Lung (tissue), 12 donors: ENCODE measurements around the gene FHOD3. TPM values are rescaled to one million over a fixed set of nuclear protein-coding genes. Genes with fewer than 3 reads are reported as not detected.

Experiments used
- ATAC-seq: fragments of 200-7000 bp; cut with Tn5 transposase; one replicate; pipeline ENCODE4 v1.9.1; 2020; ENCODE audit warnings: moderate number of reproducible peaks; ENCODE audit not compliant: insufficient read depth, low FRiP score
- DNase-seq, 3 donors: peaks; one replicate each; pipeline ENCODE4 v3.0.0-alpha.2; 2013 to 2017
- H3K27ac ChIP-seq, 2 donors: one replicate each; pipeline ENCODE4 v1.5.1; 2013; ENCODE audit warnings: mild to moderate bottlenecking in 2 of 2, moderate library complexity in 2 of 2, control low read depth in 1 of 2, inconsistent platforms in 1 of 2, low read depth in 1 of 2, low read length in 1 of 2
- H3K27me3 ChIP-seq, 3 donors: one replicate each; pipeline ENCODE4 v1.5.1; 2013; ENCODE audit warnings: low read length in 2 of 3; ENCODE audit not compliant: control insufficient read depth in 3 of 3, insufficient read depth in 3 of 3
- H3K36me3 ChIP-seq, 4 donors: one replicate each; pipeline ENCODE4 v1.5.1; 2013; ENCODE audit warnings: low read length in 4 of 4, mild to moderate bottlenecking in 1 of 4, moderate library complexity in 1 of 4; ENCODE audit not compliant: control insufficient read depth in 4 of 4, insufficient read depth in 4 of 4
- H3K4me1 ChIP-seq, 5 donors: one replicate each; pipeline ENCODE4 v1.5.1; 2013; ENCODE audit warnings: low read length in 5 of 5, mild to moderate bottlenecking in 2 of 5, moderate library complexity in 1 of 5; ENCODE audit not compliant: control insufficient read depth in 5 of 5, insufficient read depth in 5 of 5
- H3K4me3 ChIP-seq: one replicate; pipeline ENCODE4 v1.5.1; 2013; ENCODE audit warnings: mild to moderate bottlenecking, control low read depth, moderate library complexity
- H3K9ac ChIP-seq, 2 donors: one replicate each; pipeline ENCODE4 v1.5.1; 2013; ENCODE audit warnings: low read length in 2 of 2, control low read depth in 1 of 2; ENCODE audit not compliant: insufficient read depth in 1 of 2
- H3K9me3 ChIP-seq, 4 donors: one replicate each; pipeline ENCODE4 v1.5.1; 2013; ENCODE audit warnings: low read length in 3 of 4, mild to moderate bottlenecking in 1 of 4, moderate library complexity in 1 of 4; ENCODE audit not compliant: control insufficient read depth in 4 of 4, insufficient read depth in 3 of 4
- WGBS, 2 donors: extraction: QIAGEN DNeasy Blood & Tissue Kit; methylation state at CpG; one replicate each; pipeline ENCODE4 v1.1.7; 2013; 5-methylcytosine and 5-hydroxymethylcytosine counted together
- polyA plus RNA-seq, 2 donors: library from polyadenylated mRNA; stranded (reverse); fragments of 200-250 nt; gene quantifications; one replicate each; pipeline ENCODE4 v1.2.1, GENCODE V29; 2013
- total RNA-seq, 2 donors: library from RNA; depleted of rRNA in 1 of 2; stranded (reverse); fragments of >200 nt in 1 of 2; gene quantifications; one replicate each; pipeline ENCODE4 v1.2.1, GENCODE V29; 2014 to 2021
- TF ChIP-seq, protein P1 (sequence below): IDR thresholded peaks from 2 replicates; pipeline ENCODE4 v1.5.1; 2012; ENCODE audit warnings: mild to moderate bottlenecking; ENCODE audit errors: control extremely low read depth, extremely low read depth
- donor health status: control.
- donor health status: control.
- donor health status: Bipolar disorder and iron deficiency.
- donor health status: healthy.
- donor health status: DM: yes; HTN: yes; CAD: no.

The FHOD3 gene
- total and polyA plus RNA-seq, 4 donors = 1.0 to 7.4 (median 2.9) TPM

DNA sequence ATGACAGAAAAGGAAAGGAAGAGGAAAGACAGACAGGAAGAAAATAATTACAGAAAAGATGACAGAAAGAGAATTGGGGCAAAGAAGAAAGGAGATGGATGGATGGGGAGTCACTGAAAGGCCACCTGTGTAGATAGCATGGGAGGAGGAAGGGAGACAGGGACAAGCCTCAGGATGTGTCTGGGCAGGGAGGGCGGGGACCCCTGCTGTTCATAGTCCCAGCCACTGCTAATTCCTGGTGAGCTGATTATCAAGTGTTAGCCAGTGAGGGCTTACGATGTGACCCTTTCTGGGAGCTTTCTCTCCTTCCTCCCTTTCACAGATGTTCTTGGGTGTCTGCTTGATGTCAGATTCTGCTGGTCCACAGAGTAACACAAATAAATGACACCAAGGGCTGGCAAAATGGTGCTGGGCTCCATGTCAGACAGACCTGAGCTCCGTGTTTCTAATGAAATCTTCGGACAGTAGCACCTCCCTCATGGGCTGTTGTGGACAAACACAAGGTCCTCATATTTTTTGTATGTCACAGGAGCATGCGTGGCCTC is 13.6 kb downstream of the FHOD3 start:
- H3K4me3 ChIP-seq = no peak overlapping the region
- no peaks in the 10 kb centered on the region for H3K9me3 ChIP-seq
- H3K4me1 ChIP-seq = peaks cover 0 to 25% (median 0%) of the 10 kb centered on the region in 5 donors
- no peak for DNase-seq
- TF ChIP-seq, protein P1, sequence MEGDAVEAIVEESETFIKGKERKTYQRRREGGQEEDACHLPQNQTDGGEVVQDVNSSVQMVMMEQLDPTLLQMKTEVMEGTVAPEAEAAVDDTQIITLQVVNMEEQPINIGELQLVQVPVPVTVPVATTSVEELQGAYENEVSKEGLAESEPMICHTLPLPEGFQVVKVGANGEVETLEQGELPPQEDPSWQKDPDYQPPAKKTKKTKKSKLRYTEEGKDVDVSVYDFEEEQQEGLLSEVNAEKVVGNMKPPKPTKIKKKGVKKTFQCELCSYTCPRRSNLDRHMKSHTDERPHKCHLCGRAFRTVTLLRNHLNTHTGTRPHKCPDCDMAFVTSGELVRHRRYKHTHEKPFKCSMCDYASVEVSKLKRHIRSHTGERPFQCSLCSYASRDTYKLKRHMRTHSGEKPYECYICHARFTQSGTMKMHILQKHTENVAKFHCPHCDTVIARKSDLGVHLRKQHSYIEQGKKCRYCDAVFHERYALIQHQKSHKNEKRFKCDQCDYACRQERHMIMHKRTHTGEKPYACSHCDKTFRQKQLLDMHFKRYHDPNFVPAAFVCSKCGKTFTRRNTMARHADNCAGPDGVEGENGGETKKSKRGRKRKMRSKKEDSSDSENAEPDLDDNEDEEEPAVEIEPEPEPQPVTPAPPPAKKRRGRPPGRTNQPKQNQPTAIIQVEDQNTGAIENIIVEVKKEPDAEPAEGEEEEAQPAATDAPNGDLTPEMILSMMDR = no peak
- H3K27ac ChIP-seq = no peak overlapping the region
- no peak overlapping the region for H3K9ac ChIP-seq
- H3K27me3 ChIP-seq = peaks cover 3 to 11% (median 4%) of the 10 kb centered on the region in 3 donors
- 73 to 88% methylated on average over 5 of the region's 5 CpGs for WGBS, 2 donors
- no peak for ATAC-seq
- H3K36me3 ChIP-seq = no peaks in the 10 kb centered on the region

DNA sequence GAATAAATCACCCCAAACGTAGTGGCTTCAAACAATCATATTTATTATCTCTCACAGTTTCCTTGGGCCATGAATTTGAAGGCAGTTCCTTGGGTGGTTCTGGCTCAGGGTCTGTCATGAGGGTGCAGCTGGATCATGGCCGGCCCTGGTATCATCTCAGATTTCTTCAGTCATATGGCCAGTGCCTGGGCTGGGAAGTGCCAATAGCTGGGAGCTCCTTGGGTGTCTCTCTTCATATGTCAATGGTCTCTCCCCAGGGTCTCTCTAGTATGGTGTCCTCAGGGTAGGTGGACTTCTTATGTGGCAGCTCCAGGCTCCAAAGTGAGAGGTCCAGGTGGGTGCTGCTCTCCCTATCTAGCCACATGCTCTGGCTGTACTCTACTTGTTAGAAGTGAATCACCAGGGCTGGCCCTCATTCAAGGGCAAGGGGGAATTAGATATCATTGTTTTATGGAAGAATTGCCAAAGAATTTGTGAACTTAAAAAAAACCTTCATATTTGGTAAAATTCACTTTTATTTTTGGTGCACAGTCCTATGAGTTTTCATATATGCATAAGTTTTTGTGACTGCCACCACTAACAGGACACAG is 15.4 kb downstream of the FHOD3 start:
- TF ChIP-seq, protein P1 = no peak
- H3K9ac ChIP-seq = no peak overlapping the region
- peaks cover 0 to 8% (median 6%) of the 10 kb centered on the region in 3 donors for H3K27me3 ChIP-seq
- ATAC-seq (no peak), DNase-seq (no peak)
- no peak overlapping the region for H3K4me3 ChIP-seq
- WGBS, 2 donors = 87 to 90% methylated on average over 2 of the region's 2 CpGs
- no peaks in the 10 kb centered on the region for H3K9me3 ChIP-seq
- no peaks in the 10 kb centered on the region for H3K36me3 ChIP-seq
- peak overlapping the region in 1 of 2 donors; percentile 34 for H3K27ac ChIP-seq
- peaks cover 0 to 23% (median 0%) of the 10 kb centered on the region in 5 donors for H3K4me1 ChIP-seq

- WGBS, 2 donors = 75 to 78% methylated on average over 4 of the region's 4 CpGs
- H3K27me3 ChIP-seq = peaks cover 0 to 7% (median 3%) of the 10 kb centered on the region in 3 donors
Observed at GRCh38 chr18:36314098-36314497, 16.6 kb downstream of the FHOD3 start.

More at GRCh38 chr18:36314098-36314497, 16.6 kb downstream of the FHOD3 start:
- Histone ChIP-seq H3K4me1 (peaks cover 0 to 23% (median 0%) of the 10 kb centered on the region in 5 donors), H3K4me3 (no peak overlapping the region), H3K9me3 (no peaks in the 10 kb centered on the region), H3K36me3 (no peaks in the 10 kb centered on the region), H3K27ac (peak overlapping the region in 1 of 2 donors; percentile 85), H3K9ac (no peak overlapping the region)
- TF ChIP-seq, protein P1 = no peak
- no peak for ATAC-seq
- DNase-seq = no peak
